ENCODE data around the gene GAGE12J. TPM values are rescaled to one million over a fixed set of nuclear protein-coding genes. Genes with fewer than 3 reads are reported as not detected.
A peak's percentile ranks its signal among the peaks of the same experiment; 100 is the strongest.
"Not testable (repeated sequence)": the region's sequence is repeated elsewhere in the genome, so short reads cannot be mapped to it uniquely, and the experiment has no call there.

GAGE12J gene
- total RNA-seq, 4 donors from 2014 or later, result not detected

DNA sequence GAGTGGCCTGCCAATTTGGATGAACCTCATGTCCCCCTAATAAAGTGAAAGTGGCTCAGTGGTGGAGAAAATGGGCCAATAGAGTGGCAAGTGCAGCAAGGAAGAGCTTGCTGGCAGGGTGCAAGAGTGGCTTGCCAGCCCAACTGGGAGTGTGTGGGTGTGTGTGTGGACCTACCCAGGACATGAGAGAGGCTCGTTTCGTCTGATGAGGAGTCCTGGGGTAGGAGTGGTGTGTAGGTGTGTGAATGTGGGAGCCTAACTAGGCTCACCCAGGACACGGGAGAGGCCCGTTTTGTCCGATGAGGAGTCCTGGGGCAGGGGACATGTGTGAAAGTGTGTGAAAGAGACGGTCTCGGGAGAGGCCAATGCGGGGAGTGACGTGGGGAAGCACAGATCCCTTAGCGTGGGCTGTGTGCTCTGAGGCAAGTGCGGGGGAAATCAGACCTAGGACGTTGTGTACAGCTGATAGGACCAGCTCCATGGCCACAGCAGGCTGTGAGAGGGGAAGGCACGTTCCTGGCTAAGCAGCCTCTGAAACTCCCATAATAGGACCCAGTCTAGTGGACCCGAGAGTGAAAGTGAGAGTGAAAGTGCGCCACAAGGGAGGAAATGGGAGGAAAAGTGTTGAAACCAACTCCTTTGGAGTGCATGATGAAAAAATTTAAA, 13.1 kb upstream of the GAGE12J start:
- H3K9me3 ChIP-seq, result no peaks in the 10 kb centered on the region

DNA sequence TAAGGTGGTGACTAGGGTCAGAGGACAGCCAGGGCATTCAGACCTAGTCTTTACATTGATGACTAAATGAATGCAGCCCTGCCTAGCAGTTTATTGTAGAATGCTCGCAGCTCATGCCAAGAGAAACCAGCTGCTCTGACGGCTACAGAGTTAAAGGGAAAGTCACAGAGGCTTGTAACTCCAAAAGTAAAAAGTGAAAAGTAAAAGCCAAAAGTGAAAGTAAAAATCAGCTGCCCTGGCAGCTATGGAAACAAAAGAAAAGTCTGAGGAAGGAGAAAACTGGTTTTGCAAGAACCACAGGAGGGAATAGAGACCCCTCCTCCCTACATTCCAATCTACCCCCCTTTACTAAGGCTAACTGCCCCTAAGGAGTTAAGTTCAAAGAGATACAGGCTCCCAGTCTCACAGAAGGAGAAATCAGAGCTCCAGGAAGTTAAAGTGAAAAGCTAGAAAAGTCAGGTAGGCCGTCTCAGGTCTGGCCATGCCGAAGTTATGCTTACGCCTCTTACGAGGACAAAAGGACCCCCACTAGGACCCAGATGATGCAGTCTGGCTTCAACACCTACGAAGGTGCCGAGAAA, 12.3 kb upstream of the GAGE12J start:
- no peak for DNase-seq
- no peaks in the 10 kb centered on the region for H3K27me3 ChIP-seq
- H3K36me3 ChIP-seq, result no peaks in the 10 kb centered on the region
- peak overlapping the region; percentile 15 to 39 (median 27) for H3K4me3 ChIP-seq
- H3K9me3 ChIP-seq, result no peaks in the 10 kb centered on the region
- no peak for TF ChIP-seq POLR2A (IDR thresholded peaks at IDR 0.05)
- TF ChIP-seq, protein P1, sequence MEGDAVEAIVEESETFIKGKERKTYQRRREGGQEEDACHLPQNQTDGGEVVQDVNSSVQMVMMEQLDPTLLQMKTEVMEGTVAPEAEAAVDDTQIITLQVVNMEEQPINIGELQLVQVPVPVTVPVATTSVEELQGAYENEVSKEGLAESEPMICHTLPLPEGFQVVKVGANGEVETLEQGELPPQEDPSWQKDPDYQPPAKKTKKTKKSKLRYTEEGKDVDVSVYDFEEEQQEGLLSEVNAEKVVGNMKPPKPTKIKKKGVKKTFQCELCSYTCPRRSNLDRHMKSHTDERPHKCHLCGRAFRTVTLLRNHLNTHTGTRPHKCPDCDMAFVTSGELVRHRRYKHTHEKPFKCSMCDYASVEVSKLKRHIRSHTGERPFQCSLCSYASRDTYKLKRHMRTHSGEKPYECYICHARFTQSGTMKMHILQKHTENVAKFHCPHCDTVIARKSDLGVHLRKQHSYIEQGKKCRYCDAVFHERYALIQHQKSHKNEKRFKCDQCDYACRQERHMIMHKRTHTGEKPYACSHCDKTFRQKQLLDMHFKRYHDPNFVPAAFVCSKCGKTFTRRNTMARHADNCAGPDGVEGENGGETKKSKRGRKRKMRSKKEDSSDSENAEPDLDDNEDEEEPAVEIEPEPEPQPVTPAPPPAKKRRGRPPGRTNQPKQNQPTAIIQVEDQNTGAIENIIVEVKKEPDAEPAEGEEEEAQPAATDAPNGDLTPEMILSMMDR (IDR thresholded peaks at IDR 0.05), result no peak
- peak overlapping the region in 3 of 4 donors; percentile 35 to 55 (median 50) for H3K27ac ChIP-seq
- no peaks in the 10 kb centered on the region for H3K4me1 ChIP-seq

More for the DNA sequence above, 13.1 kb upstream of the GAGE12J start:
- H3K27ac ChIP-seq, result peak overlapping the region in 3 of 4 donors; percentile 35 to 55 (median 50)
- no peaks in the 10 kb centered on the region for H3K27me3 ChIP-seq
- peak in 1 of 3 donors; percentile 34 for DNase-seq
- H3K4me3 ChIP-seq, result peak overlapping the region; percentile 15 to 39 (median 27)
- H3K4me1 ChIP-seq, result no peaks in the 10 kb centered on the region
- H3K36me3 ChIP-seq, result no peaks in the 10 kb centered on the region
- TF ChIP-seq, protein P1 (IDR thresholded peaks at IDR 0.05), result no peak
- no peak for TF ChIP-seq POLR2A (IDR thresholded peaks at IDR 0.05)

DNA sequence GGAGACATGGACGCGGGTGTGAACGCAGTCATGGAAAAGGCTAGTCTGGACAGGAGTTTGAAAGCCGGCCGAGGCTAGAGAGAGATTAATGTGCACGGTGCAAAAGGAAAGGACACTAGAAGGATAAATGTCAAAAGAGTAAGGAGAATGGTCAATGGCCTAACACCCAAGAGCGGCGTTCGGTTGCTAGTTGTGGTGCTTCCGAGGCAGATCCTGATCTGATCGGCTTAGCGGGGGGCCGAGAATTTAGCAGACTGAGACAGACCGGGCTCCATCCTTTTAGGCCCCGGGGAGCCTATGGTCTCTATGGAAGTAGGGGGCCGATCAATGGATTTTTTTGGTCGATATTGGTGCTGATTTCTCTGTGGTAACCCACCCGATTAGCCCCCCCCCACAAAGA, 11.5 kb upstream of the GAGE12J start:
- no peaks in the 10 kb centered on the region for H3K27me3 ChIP-seq
- H3K9me3 ChIP-seq, result no peaks in the 10 kb centered on the region
- no peaks in the 10 kb centered on the region for H3K36me3 ChIP-seq
- no peaks in the 10 kb centered on the region for H3K4me1 ChIP-seq
- TF ChIP-seq, protein P1 (IDR thresholded peaks at IDR 0.05), result no peak
- TF ChIP-seq POLR2A (IDR thresholded peaks at IDR 0.05), result no peak
- DNase-seq, result no peak
- H3K4me3 ChIP-seq, result no peak overlapping the region
- no peak overlapping the region for H3K27ac ChIP-seq

DNA sequence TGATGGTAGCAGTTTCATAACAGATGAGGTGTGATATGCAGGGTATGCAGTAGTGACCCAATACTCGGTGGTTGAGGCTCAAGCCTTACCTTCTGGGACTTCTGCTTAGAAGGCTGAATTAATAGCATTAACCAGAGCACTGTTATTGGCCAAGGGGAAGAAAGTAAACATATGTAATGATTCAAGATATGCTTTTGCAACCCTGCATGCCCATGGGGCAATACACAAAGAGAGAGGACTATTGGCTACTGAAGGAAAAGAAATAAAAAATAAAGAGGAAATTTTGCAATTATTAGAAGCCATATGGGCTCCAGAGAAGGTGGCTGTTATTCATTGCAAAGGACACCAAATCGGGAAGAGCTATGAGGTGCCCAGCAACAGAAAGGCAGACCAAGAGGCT, 9.7 kb upstream of the GAGE12J start:
- H3K27me3 ChIP-seq, result no peaks in the 10 kb centered on the region
- no peaks in the 10 kb centered on the region for H3K9me3 ChIP-seq
- DNase-seq, result no peak
- TF ChIP-seq, protein P1 (IDR thresholded peaks at IDR 0.05), result no peak
- no peak for TF ChIP-seq POLR2A (IDR thresholded peaks at IDR 0.05)
- H3K36me3 ChIP-seq, result no peaks in the 10 kb centered on the region
- no peak overlapping the region for H3K4me3 ChIP-seq
- H3K27ac ChIP-seq, result no peak overlapping the region
- no peaks in the 10 kb centered on the region for H3K4me1 ChIP-seq

DNA sequence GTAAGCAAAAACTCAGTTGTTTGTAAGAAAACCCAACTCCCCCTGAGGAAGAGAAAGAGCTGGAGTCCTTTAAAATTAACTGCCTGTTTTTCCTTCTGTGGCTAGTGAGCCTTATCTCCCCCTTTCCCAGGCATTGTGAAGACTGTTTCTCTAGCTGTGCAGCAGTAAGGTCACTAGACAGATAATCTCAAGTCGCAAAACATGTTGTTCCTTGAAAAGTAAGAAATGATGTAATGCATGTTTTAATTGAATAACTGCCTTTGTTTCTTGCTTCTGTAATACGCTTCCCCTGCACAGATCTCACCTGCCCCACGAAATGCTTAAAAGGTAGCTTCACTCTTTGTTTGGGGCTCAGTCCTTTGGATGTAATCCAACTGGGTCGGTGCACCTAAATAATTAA, 5.8 kb upstream of the GAGE12J start:
- TF ChIP-seq POLR2A (IDR thresholded peaks at IDR 0.05), result no peak
- TF ChIP-seq, protein P1 (IDR thresholded peaks at IDR 0.05), result no peak
- Histone ChIP-seq H3K9me3 (no peaks in the 10 kb centered on the region), H3K4me1 (no peaks in the 10 kb centered on the region), H3K27me3 (no peaks in the 10 kb centered on the region), H3K4me3 (no peak overlapping the region), H3K27ac (no peak overlapping the region), H3K36me3 (no peaks in the 10 kb centered on the region)
- no peak for DNase-seq

DNA sequence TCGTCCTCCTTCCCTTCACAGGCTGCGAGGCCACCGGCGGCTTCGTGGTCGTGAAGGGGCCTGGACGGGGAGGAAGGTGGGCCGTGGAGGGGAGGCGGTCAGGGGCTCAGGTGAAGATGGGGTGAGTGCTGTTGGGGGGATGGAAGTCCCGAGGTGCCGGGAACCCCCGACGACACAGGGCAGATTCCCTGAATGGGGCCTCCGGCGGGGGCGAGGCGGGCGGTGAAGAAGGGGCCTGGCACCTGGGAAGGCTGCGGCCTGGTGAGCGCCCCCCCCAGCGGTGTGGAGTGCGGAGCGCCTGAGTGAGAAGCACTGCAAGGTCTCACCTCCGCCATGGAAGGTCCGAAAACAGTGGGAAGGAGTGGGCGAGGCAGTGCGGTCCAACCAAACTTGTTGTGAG, 429 bp downstream of the GAGE12J start:
- H3K4me1 ChIP-seq, H3K36me3 ChIP-seq, H3K27ac ChIP-seq, H3K27me3 ChIP-seq, H3K9me3 ChIP-seq, H3K4me3 ChIP-seq, DNase-seq: not testable (repeated sequence)

DNA sequence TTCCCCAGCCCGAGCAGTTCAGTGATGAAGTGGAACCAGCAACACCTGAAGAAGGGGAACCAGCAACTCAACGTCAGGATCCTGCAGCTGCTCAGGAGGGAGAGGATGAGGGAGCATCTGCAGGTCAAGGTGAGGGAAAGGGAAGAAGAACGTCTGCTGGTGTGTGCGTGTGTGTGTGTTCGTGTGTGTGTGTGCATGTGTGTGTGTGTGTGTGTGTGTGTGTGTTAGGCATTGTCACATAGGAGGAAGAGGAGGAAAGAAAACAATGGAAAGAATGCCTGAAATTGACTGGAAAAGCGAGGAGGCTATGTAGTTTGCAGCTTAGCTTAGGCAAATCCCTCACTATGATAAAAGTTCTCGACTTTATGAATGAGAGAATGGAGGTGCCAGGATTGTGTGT, 1.9 kb downstream of the GAGE12J start:
- H3K9me3 ChIP-seq, H3K36me3 ChIP-seq, H3K4me1 ChIP-seq, H3K27me3 ChIP-seq, DNase-seq, H3K4me3 ChIP-seq, H3K27ac ChIP-seq: not testable (repeated sequence)

DNA sequence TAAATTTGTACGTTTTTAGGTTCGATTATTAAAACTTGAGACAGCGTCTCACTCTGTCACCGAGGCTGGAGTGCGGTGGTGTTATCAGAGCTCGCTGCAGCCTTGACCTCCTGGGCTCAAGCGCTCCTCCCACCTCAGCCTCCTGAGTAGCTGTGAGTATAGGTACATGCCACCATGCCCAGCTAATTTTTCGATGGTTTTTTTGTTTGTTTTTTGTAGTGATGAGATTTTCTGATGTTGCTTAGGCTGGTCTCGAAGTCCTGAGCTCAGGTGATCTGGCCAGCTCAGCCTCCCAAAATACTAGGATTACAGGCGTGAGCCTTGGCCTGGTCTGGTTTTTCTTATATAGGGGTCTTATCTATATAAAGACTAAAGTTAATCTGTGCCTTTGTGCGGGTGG, 8.6 kb downstream of the GAGE12J start:
- not testable (repeated sequence) for H3K4me1 ChIP-seq, H3K9me3 ChIP-seq, H3K27ac ChIP-seq, H3K36me3 ChIP-seq, H3K27me3 ChIP-seq, DNase-seq, H3K4me3 ChIP-seq

DNA sequence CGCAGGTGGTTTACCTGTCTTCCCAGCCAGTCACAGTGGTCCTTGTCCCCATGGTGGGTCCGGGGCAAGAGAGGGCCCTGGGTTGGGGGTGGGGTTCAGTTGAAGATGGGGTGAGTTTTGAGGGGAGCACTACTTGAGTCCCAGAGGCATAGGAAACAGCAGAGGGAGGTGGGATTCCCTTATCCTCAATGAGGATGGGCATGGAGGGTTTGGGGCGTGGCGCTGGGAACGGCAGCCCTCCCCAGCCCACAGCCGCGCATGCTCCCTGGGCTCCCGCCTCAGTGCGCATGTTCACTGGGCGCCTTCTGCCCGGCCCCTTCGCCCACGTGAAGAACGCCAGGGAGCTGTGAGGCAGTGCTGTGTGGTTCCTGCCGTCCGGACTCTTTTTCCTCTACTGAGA, 9.4 kb downstream of the GAGE12J start, which contains the start of gene GAGE13:
TSS of gene GAGE13 (plus strand) at position 301 of the 400 bp plus-strand sequence. CDS start 1,156 bp downstream, outside the sequence.
- H3K4me3 ChIP-seq, H3K27me3 ChIP-seq, H3K36me3 ChIP-seq, DNase-seq, H3K27ac ChIP-seq, H3K4me1 ChIP-seq, H3K9me3 ChIP-seq: not testable (repeated sequence)

Measured in Peyer's patch (tissue), 4 donors.